SHP77 treated with DMSO at 0.1 percent for 48 hours (cell line): Measurements from ENCODE around the gene SLC8A1.

Experiments used
- DNase-seq: peaks from one replicate; lab custom pipeline; 2025; lab: John Stamatoyannopoulos, UW

Gene SLC8A1

GRCh38 chr2:40451918-40452605 lies at the start of gene SLC8A1:
Gene SLC8A1, minus strand, starts transcription at chr2:40452090.
- no peak for DNase-seq

GRCh38 chr2:40499437-40499836 lies 47.5 kb upstream of the SLC8A1 start:
- no peak for DNase-seq

- no peak for DNase-seq
These were observed 45.5 kb upstream of the SLC8A1 start for GRCh38 chr2:40497251-40497859.

GRCh38 chr2:40489678-40489960 lies 37.7 kb upstream of the SLC8A1 start:
- no peak for DNase-seq

- DNase-seq, result no peak
These were observed 37.2 kb upstream of the SLC8A1 start for GRCh38 chr2:40488927-40489677.

GRCh38 chr2:40488101-40488601 lies 36.3 kb upstream of the SLC8A1 start:
- no peak for DNase-seq

- no peak for DNase-seq
These were observed 35.7 kb upstream of the SLC8A1 start for GRCh38 chr2:40487602-40488001.

GRCh38 chr2:40485854-40486253 lies 34.0 kb upstream of the SLC8A1 start:
- no peak for DNase-seq

GRCh38 chr2:40485318-40485717 lies 33.4 kb upstream of the SLC8A1 start:
- DNase-seq, result no peak

GRCh38 chr2:40483549-40484243 lies 31.8 kb upstream of the SLC8A1 start:
- DNase-seq, result no peak

GRCh38 chr2:40480596-40480995 lies 28.7 kb upstream of the SLC8A1 start:
- no peak for DNase-seq

- DNase-seq, result no peak
These were observed 28.2 kb upstream of the SLC8A1 start for GRCh38 chr2:40480073-40480472.

GRCh38 chr2:40477361-40477760 lies 25.5 kb upstream of the SLC8A1 start:
- DNase-seq, result no peak

GRCh38 chr2:40476436-40476835 lies 24.5 kb upstream of the SLC8A1 start:
- no peak for DNase-seq

- DNase-seq, result no peak
These were observed 22.4 kb upstream of the SLC8A1 start for GRCh38 chr2:40474306-40474705.

GRCh38 chr2:40471866-40472265 lies 20.0 kb upstream of the SLC8A1 start:
- DNase-seq, result no peak

GRCh38 chr2:40470822-40471813 lies 19.2 kb upstream of the SLC8A1 start:
- no peak for DNase-seq

GRCh38 chr2:40466935-40467572 lies 15.2 kb upstream of the SLC8A1 start:
- DNase-seq, result no peak

- DNase-seq, result no peak
These were observed 14.5 kb upstream of the SLC8A1 start for GRCh38 chr2:40466332-40466906.

- DNase-seq, result no peak
These were observed 11.2 kb upstream of the SLC8A1 start for GRCh38 chr2:40463112-40463511.
